Measurements from ENCODE around the gene AIG1.

AIG1 gene

DNA sequence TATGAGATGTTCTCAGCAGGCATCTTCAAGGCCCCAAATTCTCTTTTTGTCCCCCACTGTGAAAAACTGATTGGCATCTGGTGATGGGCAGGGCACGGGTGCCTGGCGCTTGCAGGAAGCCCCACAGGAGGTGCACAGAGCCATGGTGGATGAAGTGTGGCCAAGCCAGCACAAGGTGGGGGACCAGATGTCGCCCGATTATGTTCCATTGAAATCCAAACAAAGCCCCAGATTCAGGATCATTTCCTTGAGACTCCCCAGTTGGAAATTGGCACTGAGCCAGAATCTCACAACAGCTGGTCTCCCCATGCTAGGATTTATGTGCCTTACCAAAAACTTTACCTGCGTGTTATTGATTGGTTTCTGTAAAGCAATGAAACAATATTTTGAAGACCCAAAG is 203.7 kb downstream of the AIG1 start:
- TF ChIP-seq, protein P1, sequence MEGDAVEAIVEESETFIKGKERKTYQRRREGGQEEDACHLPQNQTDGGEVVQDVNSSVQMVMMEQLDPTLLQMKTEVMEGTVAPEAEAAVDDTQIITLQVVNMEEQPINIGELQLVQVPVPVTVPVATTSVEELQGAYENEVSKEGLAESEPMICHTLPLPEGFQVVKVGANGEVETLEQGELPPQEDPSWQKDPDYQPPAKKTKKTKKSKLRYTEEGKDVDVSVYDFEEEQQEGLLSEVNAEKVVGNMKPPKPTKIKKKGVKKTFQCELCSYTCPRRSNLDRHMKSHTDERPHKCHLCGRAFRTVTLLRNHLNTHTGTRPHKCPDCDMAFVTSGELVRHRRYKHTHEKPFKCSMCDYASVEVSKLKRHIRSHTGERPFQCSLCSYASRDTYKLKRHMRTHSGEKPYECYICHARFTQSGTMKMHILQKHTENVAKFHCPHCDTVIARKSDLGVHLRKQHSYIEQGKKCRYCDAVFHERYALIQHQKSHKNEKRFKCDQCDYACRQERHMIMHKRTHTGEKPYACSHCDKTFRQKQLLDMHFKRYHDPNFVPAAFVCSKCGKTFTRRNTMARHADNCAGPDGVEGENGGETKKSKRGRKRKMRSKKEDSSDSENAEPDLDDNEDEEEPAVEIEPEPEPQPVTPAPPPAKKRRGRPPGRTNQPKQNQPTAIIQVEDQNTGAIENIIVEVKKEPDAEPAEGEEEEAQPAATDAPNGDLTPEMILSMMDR (IDR thresholded peaks at IDR 0.05; ENCODE audit: low read depth, low read length, missing control alignments): no peak
- H3K4me3 ChIP-seq (replicated peaks; ENCODE audit: low read depth, low read length): no peak overlapping the region
- no peak for DNase-seq (ENCODE audit: extremely low read depth, low read depth)

DNA sequence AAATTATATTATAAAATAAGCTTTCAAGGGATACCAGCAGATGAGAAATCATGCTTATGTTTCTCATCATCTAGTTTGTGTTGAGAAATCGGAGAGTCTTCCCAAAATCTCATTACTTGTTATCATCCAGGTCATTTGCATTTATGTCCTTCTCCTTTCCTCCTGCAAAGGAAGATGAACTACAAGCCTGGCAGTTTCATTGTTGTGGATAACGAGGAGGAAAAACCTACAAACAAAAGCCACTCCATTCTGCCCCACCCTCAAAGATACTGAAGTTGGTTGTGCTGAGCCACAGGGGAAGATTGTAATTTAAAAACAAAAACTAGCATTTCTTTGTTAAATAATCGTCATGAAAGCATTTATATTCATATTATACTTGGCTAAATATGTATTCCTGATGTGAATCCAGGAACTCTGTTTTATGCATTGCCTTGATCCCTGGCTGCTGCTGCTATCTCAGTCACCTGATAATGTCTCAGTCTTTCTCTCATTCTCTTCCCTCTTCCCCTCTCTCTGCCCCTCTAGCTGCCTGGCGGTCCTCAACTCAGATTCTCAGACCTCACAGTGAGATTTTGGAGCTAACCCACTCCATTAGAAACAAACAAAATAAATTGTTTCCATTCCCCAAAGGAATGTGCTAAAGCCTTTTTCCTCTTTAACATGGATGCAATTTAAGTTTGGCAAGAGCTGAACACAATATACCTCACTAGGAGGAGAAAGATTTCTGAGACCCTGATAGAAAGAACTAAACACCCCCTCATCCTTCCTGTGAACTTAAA is 204.5 kb downstream of the AIG1 start:
- no peak for DNase-seq (ENCODE audit: extremely low read depth, low read depth)
- no peak overlapping the region for H3K4me3 ChIP-seq (replicated peaks; ENCODE audit: low read depth, low read length)
- TF ChIP-seq, protein P1 (IDR thresholded peaks at IDR 0.05; ENCODE audit: low read depth, low read length, missing control alignments): no peak

DNA sequence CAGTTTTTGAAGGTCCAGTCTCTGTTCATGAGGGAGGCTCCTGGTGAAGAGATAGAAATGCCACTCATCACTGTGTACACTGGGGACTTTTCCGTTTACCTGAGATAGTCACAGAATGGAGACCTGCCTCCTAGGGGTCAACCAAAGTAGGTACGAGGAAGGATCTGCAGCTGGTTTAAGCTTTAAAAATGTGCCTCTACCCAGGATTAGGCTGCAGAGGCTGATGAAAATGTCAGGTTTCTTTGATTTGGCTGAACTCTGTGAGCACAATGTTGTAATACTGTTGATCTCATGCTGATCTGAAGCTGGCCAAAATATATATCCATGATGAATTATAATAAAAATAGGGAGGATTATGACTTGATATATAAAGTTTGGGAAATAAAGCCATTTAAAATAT is 207.1 kb downstream of the AIG1 start:
- TF ChIP-seq, protein P1 (IDR thresholded peaks at IDR 0.05; ENCODE audit: low read depth, low read length, missing control alignments): no peak
- no peak for DNase-seq (ENCODE audit: extremely low read depth, low read depth)
- no peak overlapping the region for H3K4me3 ChIP-seq (replicated peaks; ENCODE audit: low read depth, low read length)

DNA sequence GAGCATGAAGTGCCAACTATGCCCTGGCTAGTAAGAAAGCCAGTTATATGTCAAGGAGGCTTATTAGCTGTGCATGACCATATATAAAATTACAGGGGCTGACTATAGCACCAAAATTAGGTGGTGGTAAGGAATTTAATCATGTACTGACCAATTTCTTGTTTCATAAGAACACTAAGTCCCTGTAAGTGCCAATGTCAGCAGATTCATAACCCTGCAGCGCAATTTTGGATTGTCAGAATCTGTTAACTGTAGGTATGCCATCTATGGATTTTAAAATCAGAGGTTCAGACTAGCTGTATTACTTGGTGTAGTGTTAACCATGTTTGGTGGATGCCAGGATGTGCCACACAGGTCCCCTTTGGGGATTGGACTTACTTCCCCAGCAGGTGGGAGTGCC is 207.8 kb downstream of the AIG1 start:
- no peak for DNase-seq (ENCODE audit: extremely low read depth, low read depth)
- TF ChIP-seq, protein P1 (IDR thresholded peaks at IDR 0.05; ENCODE audit: low read depth, low read length, missing control alignments): no peak
- no peak overlapping the region for H3K4me3 ChIP-seq (replicated peaks; ENCODE audit: low read depth, low read length)

DNA sequence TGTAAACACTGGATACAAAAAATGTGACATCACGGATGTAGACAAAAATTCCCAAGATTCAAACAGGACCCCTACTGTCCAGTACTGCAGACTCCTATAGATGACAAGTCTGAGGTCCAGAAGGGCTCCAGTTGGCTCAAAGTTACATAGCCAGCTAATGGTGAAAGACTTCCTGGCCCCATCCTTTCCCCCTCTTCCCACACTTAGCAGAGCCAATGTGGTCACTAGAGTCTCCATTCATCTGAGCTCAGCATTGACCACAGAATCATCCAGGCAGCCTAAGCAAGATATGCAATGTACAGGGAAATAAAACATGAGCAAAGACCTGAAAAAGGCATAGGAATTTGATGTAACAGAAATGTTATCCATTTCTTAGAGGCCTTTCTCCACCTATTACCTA is 209.3 kb downstream of the AIG1 start:
- no peak overlapping the region for H3K4me3 ChIP-seq (replicated peaks; ENCODE audit: low read depth, low read length)
- TF ChIP-seq, protein P1 (IDR thresholded peaks at IDR 0.05; ENCODE audit: low read depth, low read length, missing control alignments): no peak
- DNase-seq (ENCODE audit: extremely low read depth, low read depth): no peak

DNA sequence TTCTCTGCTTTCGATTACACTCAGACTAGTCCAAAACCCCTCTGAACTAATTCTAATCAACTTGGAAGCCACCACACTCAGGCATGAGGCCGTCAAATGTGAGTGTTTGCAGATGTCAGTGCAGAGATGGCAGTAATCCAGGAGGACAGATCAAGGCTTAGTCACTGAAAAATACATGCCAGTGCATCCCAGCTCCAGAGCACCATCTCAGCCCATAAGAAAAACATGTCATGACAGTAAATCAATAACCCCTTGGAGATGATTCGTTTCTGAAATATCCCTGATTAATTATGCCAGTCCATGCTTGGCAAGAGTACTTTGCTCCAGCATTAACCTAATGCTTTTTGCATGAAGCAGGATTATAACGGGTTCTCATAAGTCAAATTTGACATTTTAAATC is 210.3 kb downstream of the AIG1 start:
- TF ChIP-seq, protein P1 (IDR thresholded peaks at IDR 0.05; ENCODE audit: low read depth, low read length, missing control alignments): no peak
- H3K4me3 ChIP-seq (replicated peaks; ENCODE audit: low read depth, low read length): no peak overlapping the region
- DNase-seq (ENCODE audit: extremely low read depth, low read depth): peak; percentile 46

DNA sequence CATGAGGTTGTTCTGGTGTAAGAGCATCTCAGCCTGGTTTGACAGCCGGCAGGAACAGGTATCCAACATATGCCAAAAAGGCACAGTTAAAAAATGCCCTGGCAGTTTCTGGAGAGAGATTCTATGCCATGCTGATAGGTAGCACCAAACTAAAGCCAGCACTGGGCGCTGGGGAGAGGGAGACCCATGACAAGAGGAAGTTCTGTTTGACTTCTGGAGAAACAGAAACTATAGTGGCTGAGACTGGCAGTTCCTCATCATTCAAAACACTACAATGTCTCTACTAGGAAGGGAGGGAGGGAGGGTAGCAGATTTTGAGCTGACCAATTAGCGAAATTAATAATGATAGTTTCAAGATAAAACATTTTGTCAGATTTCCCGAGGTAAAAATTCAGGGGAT is 215.7 kb downstream of the AIG1 start:
- DNase-seq (ENCODE audit: extremely low read depth, low read depth): no peak
- TF ChIP-seq, protein P1 (IDR thresholded peaks at IDR 0.05; ENCODE audit: low read depth, low read length, missing control alignments): no peak
- H3K4me3 ChIP-seq (replicated peaks; ENCODE audit: low read depth, low read length): no peak overlapping the region

All from HFF-Myc (cell line).